GM18505 (cell line): ENCODE data around the gene LARGE1.

ENCODE experiments used
- ATAC-seq: cut with Tn5 transposase; IDR thresholded peaks from one replicate; pipeline ENCODE4 v1.9.1; 2021; ENCODE audit not compliant: unreplicated experiment
- POLR2A ChIP-seq: IDR thresholded peaks from 4 replicates; pipeline ENCODE4 v1.6.1; 2011; ENCODE audit warnings: borderline replicate concordance; ENCODE audit not compliant: insufficient read depth, insufficient read length; ENCODE audit errors: extremely low read depth

Gene LARGE1

DNA sequence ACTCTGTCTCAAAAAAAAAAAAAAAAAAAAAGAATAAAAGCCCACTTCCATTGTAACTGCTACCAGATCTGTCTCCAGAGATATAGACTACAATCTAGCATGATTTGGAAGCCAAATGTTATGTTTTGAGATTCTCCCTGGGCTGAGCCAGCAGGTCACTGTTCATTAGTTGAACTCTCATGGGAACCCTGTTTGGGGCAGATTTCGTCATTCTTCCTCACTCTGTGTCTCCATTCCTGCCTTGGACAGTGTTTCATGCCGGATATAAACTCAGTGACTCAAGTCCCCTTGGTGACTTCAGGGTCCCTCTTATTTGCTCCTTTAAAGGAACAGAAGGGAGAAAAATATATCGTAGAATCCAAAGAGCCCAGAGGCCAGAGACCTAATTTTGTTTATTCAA, 378.1 kb downstream of the LARGE1 start:
- ATAC-seq: no peak
- TF ChIP-seq POLR2A: no peak

DNA sequence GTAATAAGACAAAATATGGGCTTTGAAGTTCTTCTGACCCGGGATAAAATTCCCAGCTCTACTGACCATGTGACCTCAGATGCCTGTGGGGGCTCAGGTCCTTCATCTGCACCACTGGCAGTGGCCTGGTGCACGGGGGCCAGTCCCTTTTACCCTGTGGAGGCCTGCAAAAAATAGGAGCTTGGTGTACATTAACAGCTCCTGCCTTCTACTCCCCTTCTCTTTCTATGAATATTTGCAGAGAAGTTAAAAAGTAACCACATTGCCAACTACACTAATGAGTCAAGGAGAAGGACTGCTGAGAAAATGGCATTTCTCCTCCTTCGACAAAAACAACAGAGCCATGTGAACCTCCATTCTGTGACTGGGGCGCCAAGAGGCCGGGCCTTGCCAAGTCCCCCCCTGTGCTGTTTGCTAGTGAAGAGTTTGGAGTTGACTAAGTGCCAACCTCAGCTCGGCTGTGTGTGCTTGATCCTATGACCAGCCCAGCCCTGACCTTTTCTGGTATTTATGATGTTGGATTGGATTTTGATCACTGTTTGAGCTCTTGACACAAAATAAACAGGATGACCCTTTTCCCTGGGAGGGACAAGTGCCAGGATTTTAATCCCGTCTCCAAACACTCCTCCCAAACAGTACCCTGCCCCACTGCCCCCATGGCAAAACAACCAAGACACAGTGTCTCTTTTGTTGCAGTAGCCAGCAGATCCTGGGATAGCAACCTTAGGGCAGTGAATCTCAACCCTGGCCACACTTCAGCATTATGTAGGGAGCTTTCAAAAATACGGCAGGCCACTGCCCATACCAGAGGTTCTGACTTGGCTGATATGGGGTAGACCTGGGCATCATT, 380.1 kb downstream of the LARGE1 start:
- ATAC-seq: no peak
- TF ChIP-seq POLR2A: no peak

DNA sequence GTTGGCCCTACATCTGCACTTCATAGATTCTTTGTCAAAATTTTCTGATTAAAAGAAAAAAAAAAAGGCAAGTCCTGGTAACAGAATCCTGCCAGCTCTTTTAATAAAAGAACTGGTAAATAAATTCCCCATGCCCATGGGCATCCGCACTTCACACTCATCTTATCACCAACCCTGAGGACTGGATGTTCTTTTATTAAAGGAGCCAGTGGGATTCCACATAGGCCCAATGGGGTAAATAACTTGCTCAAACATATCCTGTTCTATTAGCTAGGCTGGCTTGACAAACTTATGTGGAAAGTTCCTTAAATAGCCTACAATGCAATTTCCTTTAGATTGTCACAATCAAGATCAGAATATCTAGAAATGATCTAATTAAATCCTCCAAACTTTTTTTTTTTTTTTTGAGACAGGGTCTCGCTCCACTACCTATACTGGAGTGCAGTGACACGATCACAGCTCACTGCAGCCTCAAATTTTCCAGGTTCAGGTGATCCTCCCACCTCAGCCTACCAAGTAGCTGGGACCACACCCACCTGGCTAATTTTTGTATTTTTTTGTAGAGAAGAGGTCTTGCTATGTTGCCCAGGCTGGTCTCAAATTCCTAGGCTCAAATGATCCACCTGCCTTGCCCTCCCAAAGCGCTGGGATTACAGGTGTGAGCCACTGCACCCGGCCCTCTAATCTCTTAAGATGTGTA, 380.9 kb downstream of the LARGE1 start:
- no peak for ATAC-seq
- no peak for TF ChIP-seq POLR2A

DNA sequence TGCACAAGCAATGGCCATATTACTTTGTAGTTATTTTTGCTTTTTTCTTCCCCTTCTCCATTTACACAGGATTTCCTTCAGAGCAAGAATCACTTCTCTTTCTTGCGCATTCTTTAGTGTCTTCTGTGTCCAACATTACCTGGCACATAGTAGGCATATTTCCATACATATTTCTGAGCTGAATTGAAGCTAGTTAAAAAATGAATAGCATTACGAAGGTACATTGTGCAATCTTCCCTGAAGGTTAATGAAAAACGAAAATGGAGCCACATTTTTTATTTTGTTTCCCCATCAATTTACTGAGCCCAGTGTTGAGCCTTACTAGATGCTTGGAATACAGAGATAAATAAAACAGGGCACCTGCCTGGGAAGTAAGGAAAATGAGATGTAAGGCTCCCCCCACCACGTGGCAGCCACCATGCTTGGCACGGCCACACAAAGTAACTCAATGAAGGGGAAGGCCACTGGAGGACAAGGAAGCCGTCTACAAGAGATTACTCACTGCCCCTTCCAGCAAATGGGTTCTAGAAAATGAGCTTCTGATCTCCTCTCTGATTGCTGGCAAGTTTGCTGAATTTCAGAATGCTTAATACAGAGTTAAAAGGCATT, 381.9 kb downstream of the LARGE1 start:
- TF ChIP-seq POLR2A: no peak
- ATAC-seq: no peak

DNA sequence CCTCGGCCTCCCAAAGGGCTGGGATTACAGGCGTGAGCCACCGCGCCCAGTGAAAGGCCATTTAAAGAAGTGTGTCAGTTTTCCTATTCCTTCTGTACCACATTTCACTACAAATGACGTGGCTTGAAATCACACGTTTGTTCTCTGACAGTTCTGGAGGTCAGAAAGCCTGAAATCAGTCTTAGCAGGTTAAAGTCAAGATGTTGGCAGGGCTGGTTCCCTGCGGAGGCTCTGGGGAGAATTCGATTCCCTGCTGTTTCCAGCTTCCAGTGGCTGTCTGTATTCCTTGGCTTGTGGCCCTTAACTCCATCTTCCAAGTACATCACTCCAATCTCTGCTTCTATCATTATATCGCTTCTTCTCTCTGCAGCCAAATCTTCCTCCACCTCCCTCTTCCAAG, 383.2 kb downstream of the LARGE1 start:
- no peak for ATAC-seq
- TF ChIP-seq POLR2A: no peak

DNA sequence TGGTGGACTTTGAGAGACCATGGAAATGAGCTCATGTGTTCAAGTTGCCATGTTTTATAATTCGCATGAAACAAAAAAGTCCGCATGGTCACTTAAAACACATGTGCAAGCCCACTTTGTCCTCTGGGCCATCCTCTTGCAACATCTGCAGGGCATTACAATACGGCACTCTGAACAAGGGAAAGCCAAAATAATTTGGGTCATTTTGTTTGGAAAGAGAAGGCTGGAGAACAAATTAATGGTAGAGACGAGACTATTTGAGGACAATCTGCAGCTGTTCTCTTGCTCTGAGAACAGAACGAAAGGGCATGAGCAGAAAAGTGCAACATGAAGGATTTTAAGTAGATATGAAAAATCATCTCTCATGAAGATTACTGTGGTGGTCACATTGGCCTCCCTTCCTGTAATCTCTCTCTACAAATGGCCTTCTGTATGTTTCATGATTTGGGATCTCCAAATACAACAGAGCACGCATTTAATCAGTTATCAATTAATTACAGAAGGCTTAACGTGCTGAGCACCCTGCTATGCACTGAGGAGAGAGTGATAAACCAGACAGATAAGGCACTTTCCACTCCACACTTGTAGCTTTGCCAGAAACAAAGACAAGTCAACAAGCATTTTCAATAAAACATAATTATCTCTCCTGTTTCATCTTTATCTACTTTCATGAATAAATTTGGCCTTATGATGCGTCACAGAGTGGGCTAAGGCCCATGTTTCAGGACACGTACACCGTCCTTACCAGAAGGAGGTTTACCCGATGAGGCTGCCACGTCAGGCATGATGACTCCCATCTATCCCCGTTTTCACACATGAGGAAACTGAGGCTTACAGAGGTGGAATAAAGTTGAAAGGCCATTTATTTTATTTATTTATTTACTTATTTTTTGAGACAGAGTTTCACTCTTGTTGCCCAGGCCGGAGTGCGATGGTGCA, 384.1 kb downstream of the LARGE1 start:
- no peak for TF ChIP-seq POLR2A
- no peak for ATAC-seq

DNA sequence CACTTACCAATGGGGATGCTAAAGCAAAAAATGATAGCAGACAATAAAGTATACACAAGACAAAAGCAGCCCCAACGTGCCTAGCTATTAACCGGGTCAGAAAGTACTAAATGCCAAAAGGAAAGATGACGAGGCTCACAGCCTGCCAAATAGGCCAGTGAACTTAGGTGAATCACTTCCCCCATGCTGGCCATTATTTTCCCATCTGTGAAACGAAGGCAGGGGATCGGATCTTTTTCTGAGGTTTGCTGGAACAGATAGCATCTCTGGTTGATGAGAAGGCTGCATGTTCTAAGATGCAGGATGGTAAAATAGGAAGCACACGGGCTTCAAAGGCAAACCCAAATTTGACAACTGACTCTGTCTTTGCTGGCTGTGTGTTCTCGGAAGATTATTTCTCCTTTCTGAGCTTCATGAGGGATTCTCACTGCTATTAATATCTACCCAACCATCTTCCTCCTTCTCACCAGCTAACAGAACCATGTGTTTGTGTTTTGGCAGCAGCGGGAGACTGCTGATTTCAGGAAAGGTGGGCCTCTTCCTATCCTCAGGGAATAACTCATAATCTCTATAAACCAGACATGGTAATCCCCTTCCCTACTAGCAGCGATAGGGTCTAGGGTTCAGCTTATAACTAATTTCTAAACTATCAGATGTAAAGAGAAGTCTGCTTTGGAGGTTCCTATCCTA, 390.7 kb downstream of the LARGE1 start:
- no peak for TF ChIP-seq POLR2A
- ATAC-seq: no peak

DNA sequence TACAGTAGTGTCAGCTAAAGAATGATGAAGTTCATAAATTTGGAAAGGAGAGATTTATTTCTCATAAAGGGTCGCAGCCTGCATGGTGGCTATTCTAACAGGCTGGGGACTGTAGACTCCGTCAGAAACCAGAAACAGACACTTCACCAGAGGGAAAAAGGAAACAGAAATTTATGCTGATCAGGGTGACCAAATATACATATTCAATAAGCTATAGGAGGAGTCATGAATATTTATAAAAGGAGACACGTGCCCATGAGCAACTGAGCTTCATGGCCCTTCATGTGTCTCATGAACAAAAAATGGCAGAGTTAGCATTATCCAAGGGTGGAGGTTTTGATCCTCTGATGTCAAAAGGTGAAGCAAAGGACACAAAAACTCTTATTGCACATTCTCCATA, 392.1 kb downstream of the LARGE1 start:
- ATAC-seq: no peak
- no peak for TF ChIP-seq POLR2A

DNA sequence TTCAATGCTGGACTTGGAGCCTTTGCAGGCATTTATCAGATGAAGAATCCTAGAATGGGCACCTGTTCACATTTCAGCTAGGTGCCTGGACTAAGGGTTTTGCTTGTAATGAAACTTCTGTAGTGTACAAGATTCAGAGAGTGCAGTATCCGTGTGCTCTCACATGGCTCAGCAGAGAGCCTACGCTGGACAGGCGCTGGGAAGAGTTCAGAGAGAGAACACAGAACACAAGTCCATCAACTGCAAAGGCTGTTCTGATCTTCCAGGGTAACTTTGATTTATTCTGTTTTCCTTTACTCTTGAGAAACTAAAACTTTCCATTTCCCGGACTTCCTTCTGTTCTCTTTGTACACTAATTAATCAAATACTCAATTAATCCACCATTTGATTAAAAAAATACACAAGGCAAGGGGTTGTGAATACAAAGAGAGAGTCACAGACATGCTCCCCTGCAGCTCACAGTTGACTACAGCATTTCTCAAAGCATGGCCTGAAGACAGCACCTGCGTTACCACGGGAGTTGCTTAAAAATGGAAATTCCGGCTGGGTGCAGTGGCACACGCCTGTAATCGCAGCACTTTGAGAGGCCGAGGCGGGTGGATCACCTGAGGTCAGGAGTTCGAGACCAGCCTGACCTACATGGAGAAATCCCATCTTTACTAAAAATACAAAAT, 393.7 kb downstream of the LARGE1 start:
- no peak for TF ChIP-seq POLR2A
- no peak for ATAC-seq

DNA sequence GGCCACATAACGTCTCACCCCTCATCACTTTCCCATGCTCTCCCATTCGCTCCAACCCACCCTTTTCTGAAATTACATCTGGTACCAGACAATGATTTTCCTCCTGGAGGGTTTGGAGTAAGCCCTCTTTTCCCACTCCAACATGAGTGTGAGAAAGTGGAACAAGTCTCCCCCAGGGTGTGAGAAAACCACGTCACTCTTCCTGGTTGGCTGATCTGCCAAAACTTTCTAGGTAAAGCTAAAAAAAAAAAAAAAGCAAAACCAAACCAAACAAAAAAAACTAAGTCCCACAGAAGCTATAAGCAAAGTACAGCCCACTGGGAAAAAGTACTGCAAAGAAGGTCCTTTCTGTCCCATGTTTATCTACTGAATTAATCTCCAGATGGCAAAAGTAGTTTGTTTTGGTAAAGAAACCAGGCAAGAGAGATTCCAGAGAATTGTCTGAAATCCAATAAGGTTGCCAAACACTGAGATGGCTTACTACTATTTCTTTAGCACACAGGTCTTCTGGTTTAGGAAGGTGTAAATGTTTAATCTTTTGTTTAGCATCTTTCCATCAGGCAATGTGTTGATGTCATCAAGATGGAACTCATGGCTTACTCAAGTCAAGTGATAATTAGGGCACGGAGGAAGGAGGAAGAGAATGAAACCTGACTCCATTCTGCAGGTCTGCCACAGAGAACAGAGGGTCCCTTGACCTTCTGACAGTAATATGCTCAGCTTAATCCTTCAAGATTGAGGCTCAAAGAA, 395.6 kb downstream of the LARGE1 start:
- ATAC-seq: no peak
- no peak for TF ChIP-seq POLR2A
